ENCODE measurements around the gene GLUD1.

DNA sequence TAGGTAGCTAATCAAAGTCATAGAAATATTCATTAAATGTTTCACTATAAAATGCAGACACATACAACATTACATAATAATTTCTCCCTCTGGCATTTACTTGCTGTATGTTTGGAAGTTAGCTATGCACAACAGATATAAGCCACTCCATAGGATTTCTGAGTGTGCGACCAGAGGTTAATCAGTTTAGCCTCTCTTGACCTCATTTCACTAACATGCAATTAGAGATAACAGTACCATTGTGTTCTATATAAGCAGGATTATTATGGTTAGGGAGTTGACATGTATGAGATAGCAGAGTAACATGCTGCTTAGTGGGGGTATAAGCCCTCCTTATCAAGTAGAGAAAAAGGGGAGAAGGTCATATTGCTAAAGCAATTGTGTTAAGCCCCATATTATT lies 26.4 kb downstream of the GLUD1 start:
- no peak for TF ChIP-seq RAD21 (conservative IDR thresholded peaks at IDR 0.05 in 1 of 2, IDR thresholded peaks at IDR 0.05 in 1 of 2)
- TF ChIP-seq, protein P1, sequence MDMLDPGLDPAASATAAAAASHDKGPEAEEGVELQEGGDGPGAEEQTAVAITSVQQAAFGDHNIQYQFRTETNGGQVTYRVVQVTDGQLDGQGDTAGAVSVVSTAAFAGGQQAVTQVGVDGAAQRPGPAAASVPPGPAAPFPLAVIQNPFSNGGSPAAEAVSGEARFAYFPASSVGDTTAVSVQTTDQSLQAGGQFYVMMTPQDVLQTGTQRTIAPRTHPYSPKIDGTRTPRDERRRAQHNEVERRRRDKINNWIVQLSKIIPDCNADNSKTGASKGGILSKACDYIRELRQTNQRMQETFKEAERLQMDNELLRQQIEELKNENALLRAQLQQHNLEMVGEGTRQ (IDR thresholded peaks at IDR 0.05): no peak
- TF ChIP-seq, protein P2, sequence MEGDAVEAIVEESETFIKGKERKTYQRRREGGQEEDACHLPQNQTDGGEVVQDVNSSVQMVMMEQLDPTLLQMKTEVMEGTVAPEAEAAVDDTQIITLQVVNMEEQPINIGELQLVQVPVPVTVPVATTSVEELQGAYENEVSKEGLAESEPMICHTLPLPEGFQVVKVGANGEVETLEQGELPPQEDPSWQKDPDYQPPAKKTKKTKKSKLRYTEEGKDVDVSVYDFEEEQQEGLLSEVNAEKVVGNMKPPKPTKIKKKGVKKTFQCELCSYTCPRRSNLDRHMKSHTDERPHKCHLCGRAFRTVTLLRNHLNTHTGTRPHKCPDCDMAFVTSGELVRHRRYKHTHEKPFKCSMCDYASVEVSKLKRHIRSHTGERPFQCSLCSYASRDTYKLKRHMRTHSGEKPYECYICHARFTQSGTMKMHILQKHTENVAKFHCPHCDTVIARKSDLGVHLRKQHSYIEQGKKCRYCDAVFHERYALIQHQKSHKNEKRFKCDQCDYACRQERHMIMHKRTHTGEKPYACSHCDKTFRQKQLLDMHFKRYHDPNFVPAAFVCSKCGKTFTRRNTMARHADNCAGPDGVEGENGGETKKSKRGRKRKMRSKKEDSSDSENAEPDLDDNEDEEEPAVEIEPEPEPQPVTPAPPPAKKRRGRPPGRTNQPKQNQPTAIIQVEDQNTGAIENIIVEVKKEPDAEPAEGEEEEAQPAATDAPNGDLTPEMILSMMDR (IDR thresholded peaks at IDR 0.05): no peak
- no peak for TF ChIP-seq POLR2A (IDR thresholded peaks at IDR 0.05; ENCODE audit: low read length)
- TF ChIP-seq NFE2L2 (conservative IDR thresholded peaks at IDR 0.05; ENCODE audit: low read length): no peak
- TF ChIP-seq CEBPB (IDR thresholded peaks at IDR 0.05): no peak
- TF ChIP-seq, protein P3, sequence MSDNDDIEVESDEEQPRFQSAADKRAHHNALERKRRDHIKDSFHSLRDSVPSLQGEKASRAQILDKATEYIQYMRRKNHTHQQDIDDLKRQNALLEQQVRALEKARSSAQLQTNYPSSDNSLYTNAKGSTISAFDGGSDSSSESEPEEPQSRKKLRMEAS (IDR thresholded peaks at IDR 0.05): no peak
- TF ChIP-seq, protein P4, sequence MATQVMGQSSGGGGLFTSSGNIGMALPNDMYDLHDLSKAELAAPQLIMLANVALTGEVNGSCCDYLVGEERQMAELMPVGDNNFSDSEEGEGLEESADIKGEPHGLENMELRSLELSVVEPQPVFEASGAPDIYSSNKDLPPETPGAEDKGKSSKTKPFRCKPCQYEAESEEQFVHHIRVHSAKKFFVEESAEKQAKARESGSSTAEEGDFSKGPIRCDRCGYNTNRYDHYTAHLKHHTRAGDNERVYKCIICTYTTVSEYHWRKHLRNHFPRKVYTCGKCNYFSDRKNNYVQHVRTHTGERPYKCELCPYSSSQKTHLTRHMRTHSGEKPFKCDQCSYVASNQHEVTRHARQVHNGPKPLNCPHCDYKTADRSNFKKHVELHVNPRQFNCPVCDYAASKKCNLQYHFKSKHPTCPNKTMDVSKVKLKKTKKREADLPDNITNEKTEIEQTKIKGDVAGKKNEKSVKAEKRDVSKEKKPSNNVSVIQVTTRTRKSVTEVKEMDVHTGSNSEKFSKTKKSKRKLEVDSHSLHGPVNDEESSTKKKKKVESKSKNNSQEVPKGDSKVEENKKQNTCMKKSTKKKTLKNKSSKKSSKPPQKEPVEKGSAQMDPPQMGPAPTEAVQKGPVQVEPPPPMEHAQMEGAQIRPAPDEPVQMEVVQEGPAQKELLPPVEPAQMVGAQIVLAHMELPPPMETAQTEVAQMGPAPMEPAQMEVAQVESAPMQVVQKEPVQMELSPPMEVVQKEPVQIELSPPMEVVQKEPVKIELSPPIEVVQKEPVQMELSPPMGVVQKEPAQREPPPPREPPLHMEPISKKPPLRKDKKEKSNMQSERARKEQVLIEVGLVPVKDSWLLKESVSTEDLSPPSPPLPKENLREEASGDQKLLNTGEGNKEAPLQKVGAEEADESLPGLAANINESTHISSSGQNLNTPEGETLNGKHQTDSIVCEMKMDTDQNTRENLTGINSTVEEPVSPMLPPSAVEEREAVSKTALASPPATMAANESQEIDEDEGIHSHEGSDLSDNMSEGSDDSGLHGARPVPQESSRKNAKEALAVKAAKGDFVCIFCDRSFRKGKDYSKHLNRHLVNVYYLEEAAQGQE (IDR thresholded peaks at IDR 0.05): no peak
- TF ChIP-seq RFX5 (IDR thresholded peaks at IDR 0.05): no peak
- TF ChIP-seq EP300 (IDR thresholded peaks at IDR 0.05): no peak
- TF ChIP-seq, protein P5, sequence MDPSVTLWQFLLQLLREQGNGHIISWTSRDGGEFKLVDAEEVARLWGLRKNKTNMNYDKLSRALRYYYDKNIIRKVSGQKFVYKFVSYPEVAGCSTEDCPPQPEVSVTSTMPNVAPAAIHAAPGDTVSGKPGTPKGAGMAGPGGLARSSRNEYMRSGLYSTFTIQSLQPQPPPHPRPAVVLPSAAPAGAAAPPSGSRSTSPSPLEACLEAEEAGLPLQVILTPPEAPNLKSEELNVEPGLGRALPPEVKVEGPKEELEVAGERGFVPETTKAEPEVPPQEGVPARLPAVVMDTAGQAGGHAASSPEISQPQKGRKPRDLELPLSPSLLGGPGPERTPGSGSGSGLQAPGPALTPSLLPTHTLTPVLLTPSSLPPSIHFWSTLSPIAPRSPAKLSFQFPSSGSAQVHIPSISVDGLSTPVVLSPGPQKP (IDR thresholded peaks at IDR 0.05; ENCODE audit: low read depth, low read length): no peak
- no peak for TF ChIP-seq POLR2AphosphoS2 (conservative IDR thresholded peaks at IDR 0.05; ENCODE audit: low read length)
- TF ChIP-seq ZFP36 (IDR thresholded peaks at IDR 0.05; ENCODE audit: borderline replicate concordance, partially characterized antibody): no peak
